ENCODE measurements around the gene SUGCT.

Gene SUGCT

GRCh38 chr7:40474790-40475680 is 340.2 kb downstream of the SUGCT start:
- no peak for DNase-seq (ENCODE audit: low read depth)

- no peak for DNase-seq (ENCODE audit: low read depth)
Measured at GRCh38 chr7:40475681-40475982, 340.8 kb downstream of the SUGCT start.

GRCh38 chr7:40477094-40477493 is 342.3 kb downstream of the SUGCT start:
- DNase-seq (ENCODE audit: low read depth) = no peak

- DNase-seq (ENCODE audit: low read depth) = no peak
Measured at GRCh38 chr7:40482845-40483244, 348.0 kb downstream of the SUGCT start.

GRCh38 chr7:40483630-40484029 is 348.8 kb downstream of the SUGCT start:
- no peak for DNase-seq (ENCODE audit: low read depth)

- no peak for DNase-seq (ENCODE audit: low read depth)
Measured at GRCh38 chr7:40489844-40490602, 355.2 kb downstream of the SUGCT start.

GRCh38 chr7:40490603-40490924 is 355.8 kb downstream of the SUGCT start:
- no peak for DNase-seq (ENCODE audit: low read depth)

- no peak for DNase-seq (ENCODE audit: low read depth)
Measured at GRCh38 chr7:40492946-40493345, 358.1 kb downstream of the SUGCT start.

- peak; percentile 45 for DNase-seq (ENCODE audit: low read depth)
Measured at GRCh38 chr7:40493609-40494051, 358.8 kb downstream of the SUGCT start.

- DNase-seq (ENCODE audit: low read depth) = no peak
Measured at GRCh38 chr7:40498924-40499510, 364.2 kb downstream of the SUGCT start.

GRCh38 chr7:40499718-40500117 is 364.9 kb downstream of the SUGCT start:
- DNase-seq (ENCODE audit: low read depth) = no peak

- no peak for DNase-seq (ENCODE audit: low read depth)
Measured at GRCh38 chr7:40500219-40500618, 365.4 kb downstream of the SUGCT start.

GRCh38 chr7:40502359-40502758 is 367.6 kb downstream of the SUGCT start:
- DNase-seq (ENCODE audit: low read depth) = no peak

- no peak for DNase-seq (ENCODE audit: low read depth)
Measured at GRCh38 chr7:40506158-40506557, 371.4 kb downstream of the SUGCT start.

- no peak for DNase-seq (ENCODE audit: low read depth)
Measured at GRCh38 chr7:40507166-40507565, 372.4 kb downstream of the SUGCT start.

- no peak for DNase-seq (ENCODE audit: low read depth)
Measured at GRCh38 chr7:40509287-40509996, 374.6 kb downstream of the SUGCT start.

- no peak for DNase-seq (ENCODE audit: low read depth)
Measured at GRCh38 chr7:40516376-40516775, 381.6 kb downstream of the SUGCT start.

GRCh38 chr7:40519009-40519408 is 384.2 kb downstream of the SUGCT start:
- no peak for DNase-seq (ENCODE audit: low read depth)

GRCh38 chr7:40520986-40521738 is 386.4 kb downstream of the SUGCT start:
- DNase-seq (ENCODE audit: low read depth) = no peak

GRCh38 chr7:40525764-40526163 is 391.0 kb downstream of the SUGCT start:
- DNase-seq (ENCODE audit: low read depth) = no peak

GRCh38 chr7:40526951-40527715 is 392.3 kb downstream of the SUGCT start:
- no peak for DNase-seq (ENCODE audit: low read depth)

Measured in GM04503 (cell line).